Measurements from ENCODE around the gene ACTMAP. TPM values are rescaled to one million over a fixed set of nuclear protein-coding genes. Genes with fewer than 3 reads are reported as not detected.

The ACTMAP gene
- total RNA-seq, 1 experiment from 2014 or later, result 16.8 TPM

DNA sequence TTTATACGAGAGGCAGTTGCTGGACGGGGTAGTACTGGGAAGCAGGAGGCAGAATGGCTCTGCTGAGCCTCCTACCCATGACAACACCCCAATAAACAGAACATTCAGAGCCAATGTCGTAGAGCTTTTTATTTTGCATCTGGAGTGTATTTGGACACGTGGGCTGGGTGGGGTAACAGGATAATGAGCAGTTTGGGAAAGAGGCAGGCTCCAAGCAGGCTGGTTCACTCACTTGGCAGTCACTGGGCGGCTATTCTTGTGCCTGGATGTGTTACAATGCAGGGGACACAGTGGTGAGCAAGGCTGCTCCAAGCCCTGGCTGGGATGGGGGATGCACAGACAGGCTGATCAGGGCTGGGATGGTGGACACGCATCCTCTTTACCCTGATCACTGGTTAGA, 9.5 kb downstream of the ACTMAP start:
- ChIA-PET CTCF (no interaction called here), RAD21 (ENCODE audit: low non-redundant PET in 1 of 2, low total read pairs in 2 of 2, uncharacterized antibody in 2 of 2, unreplicated experiment in 2 of 2) (no interaction called here), POLR2A (interaction anchor here (2.2 kb wide), 1 partner anchor 10 kb away, joined by 7 read pairs; the partner anchor contains the start of gene ACTMAP)
- no peak for TF ChIP-seq FOSL1 (IDR thresholded peaks at IDR 0.05; ENCODE audit: low read depth)
- TF ChIP-seq JUND (IDR thresholded peaks at IDR 0.05), result no peak
- TF ChIP-seq SIN3A (IDR thresholded peaks at IDR 0.05; ENCODE audit: low read depth), result no peak
- no peak for TF ChIP-seq CEBPB (IDR thresholded peaks at IDR 0.05; ENCODE audit: low read depth)
- TF ChIP-seq TCF7L2 (IDR thresholded peaks at IDR 0.05; ENCODE audit: borderline replicate concordance, extremely low read depth, insufficient read depth, insufficient read length), result no peak
- TF ChIP-seq, protein P1, sequence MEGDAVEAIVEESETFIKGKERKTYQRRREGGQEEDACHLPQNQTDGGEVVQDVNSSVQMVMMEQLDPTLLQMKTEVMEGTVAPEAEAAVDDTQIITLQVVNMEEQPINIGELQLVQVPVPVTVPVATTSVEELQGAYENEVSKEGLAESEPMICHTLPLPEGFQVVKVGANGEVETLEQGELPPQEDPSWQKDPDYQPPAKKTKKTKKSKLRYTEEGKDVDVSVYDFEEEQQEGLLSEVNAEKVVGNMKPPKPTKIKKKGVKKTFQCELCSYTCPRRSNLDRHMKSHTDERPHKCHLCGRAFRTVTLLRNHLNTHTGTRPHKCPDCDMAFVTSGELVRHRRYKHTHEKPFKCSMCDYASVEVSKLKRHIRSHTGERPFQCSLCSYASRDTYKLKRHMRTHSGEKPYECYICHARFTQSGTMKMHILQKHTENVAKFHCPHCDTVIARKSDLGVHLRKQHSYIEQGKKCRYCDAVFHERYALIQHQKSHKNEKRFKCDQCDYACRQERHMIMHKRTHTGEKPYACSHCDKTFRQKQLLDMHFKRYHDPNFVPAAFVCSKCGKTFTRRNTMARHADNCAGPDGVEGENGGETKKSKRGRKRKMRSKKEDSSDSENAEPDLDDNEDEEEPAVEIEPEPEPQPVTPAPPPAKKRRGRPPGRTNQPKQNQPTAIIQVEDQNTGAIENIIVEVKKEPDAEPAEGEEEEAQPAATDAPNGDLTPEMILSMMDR (IDR thresholded peaks at IDR 0.05 in 2 of 3, conservative IDR thresholded peaks at IDR 0.05 in 1 of 3; ENCODE audit: borderline replicate concordance in 1 of 3, insufficient read depth in 1 of 3, low read depth in 2 of 3, low read length in 2 of 3), result no peak
- TF ChIP-seq RAD21 (IDR thresholded peaks at IDR 0.05; ENCODE audit: low read depth), result no peak
- TF ChIP-seq EGR1 (IDR thresholded peaks at IDR 0.05; ENCODE audit: low read depth), result no peak
- TF ChIP-seq ZFX (IDR thresholded peaks at IDR 0.05), result no peak
- no peak for TF ChIP-seq ZBTB33 (IDR thresholded peaks at IDR 0.05; ENCODE audit: extremely low read depth, insufficient replicate concordance, low read length)
- no peak for TF ChIP-seq YY1 (IDR thresholded peaks at IDR 0.05; ENCODE audit: extremely low read depth, insufficient replicate concordance, low read depth, low read length)
- TF ChIP-seq EZH2 (IDR thresholded peaks at IDR 0.05), result no peak
- TF ChIP-seq ELF1 (IDR thresholded peaks at IDR 0.05; ENCODE audit: borderline replicate concordance, low read depth), result no peak
- TF ChIP-seq EZH2phosphoT487 (IDR thresholded peaks at IDR 0.05; ENCODE audit: borderline replicate concordance), result no peak
- no peak for TF ChIP-seq SP1 (IDR thresholded peaks at IDR 0.05; ENCODE audit: low read depth)
- no peak for TF ChIP-seq MAX (IDR thresholded peaks at IDR 0.05)
- no peak overlapping the region for H2AFZ ChIP-seq (ENCODE audit: low read depth, low read length, poor library complexity, severe bottlenecking)
- H3K4me1 ChIP-seq (ENCODE audit: control insufficient read depth in 1 of 2, insufficient read depth in 2 of 2, low read length in 2 of 2), result peaks cover 8 to 11% of the 10 kb centered on the region in 2 experiments; a peak in 2 of 4 replicates
- H3K27ac ChIP-seq (ENCODE audit: low read depth, low read length), result no peak overlapping the region
- H3K79me2 ChIP-seq (ENCODE audit: insufficient read depth, low read length), result no peaks in the 10 kb centered on the region
- 0 out of 4 replicates have a peak, but pooled peaks cover under 1% of the 10 kb centered on the region in 2 experiments for H3K36me3 ChIP-seq (ENCODE audit: control insufficient read depth in 1 of 2, insufficient read depth in 2 of 2, low read length in 2 of 2)
- ATAC-seq (no peak), DNase-seq (ENCODE audit: low read depth, low spot score) (no peak)
- no peaks in the 10 kb centered on the region for H4K20me1 ChIP-seq (ENCODE audit: insufficient read depth)
- no peak overlapping the region for H3K9ac ChIP-seq (ENCODE audit: low read length)
- no peaks in the 10 kb centered on the region for H3K27me3 ChIP-seq (ENCODE audit: insufficient read depth, low read length)
- no peaks in the 10 kb centered on the region for H3K9me3 ChIP-seq (ENCODE audit: control insufficient read depth in 1 of 2, insufficient read depth in 1 of 2, low read depth in 1 of 2, low read length in 2 of 2)
- H3K4me2 ChIP-seq (ENCODE audit: low read length), result no peak overlapping the region
- H3K4me3 ChIP-seq (replicated peaks in 1 of 2; ENCODE audit: low read depth in 1 of 2, low read length in 2 of 2), result no peak overlapping the region
- intact Hi-C loops (cut with micrococcal nuclease), result no loop called here
- no peaks in the 10 kb centered on the region for H3K9me2 ChIP-seq (ENCODE audit: insufficient read depth)
- no TSS peak for BruUV-seq (replicated peaks)
